Inflammatory macrophage (primary cell): ENCODE results near the gene EFEMP2.
"Not testable (repeated sequence)": the region's sequence is repeated elsewhere in the genome, so short reads cannot be mapped to it uniquely, and the experiment has no call there.

ENCODE experiments used
- DNase-seq, 2 donors: peaks; one replicate each; pipeline ENCODE4 v3.0.0-alpha.2; 2020 to 2022

The EFEMP2 gene

GRCh38 chr11:65900125-65900898 is 27.7 kb upstream of the EFEMP2 start, which contains the start of gene FOSL1:
TSS of gene FOSL1 (minus strand) at chr11:65900388. CDS start at chr11:65900339, 49 bp downstream.
- peak; percentile 93 to 94 for DNase-seq

GRCh38 chr11:65899356-65900124 is 26.9 kb upstream of the EFEMP2 start:
- DNase-seq: peak; percentile 66 to 75

DNA sequence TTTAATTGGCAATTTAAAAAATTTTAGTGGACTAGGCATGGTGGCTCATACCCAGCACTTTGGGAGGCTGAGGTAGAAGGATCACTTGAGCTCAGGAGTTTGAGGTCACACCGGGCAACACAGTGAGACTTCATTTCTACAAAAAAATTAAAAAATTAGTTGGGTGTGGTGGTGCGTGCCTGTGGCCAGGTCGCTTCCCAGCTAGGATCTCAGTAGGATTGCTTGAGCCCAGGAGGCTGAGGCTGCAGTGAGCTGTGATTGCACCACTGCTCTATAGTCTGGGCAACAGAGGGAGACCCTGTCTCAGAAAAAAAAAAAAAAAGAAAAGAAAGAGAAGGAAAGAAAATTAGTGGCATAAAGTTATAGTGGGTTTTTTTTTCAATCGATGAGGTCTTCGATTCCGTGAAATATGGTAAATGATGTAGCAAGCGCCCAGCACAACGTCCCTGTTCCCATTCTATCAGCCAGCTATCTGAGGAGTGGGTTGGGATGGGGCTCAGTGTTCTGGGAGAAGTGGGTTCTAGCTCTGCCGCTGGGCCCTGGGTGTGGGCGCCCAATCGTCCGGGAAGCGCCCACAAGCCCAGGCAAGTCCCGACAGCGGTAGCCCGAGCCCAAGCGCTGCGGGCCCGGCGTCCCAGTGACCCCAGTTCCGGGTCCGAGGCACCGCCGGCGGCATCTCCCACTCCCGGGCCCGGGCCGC is 26.2 kb upstream of the EFEMP2 start:
- DNase-seq: no peak

DNA sequence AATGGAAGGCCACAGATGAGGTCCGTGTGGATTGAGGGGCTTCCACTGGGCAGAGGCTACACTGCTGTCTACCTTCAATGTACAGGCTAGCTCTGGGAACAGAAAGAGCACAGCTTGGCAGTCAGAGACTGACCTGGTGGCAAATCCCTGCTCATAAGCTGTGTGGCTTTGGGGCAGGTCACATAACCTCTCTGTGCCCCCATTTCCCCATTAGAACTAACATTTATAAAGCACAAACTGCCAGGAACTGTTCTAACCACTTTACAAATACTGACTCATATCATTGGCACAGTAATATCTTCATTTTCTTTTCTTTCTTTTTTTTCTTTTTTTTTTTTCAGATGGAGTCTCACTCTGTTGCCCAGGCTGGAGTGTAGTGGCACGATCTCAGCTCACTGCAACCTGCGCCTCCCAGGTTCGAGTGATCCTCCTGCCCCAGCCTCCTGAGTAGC is 24.4 kb upstream of the EFEMP2 start:
- DNase-seq: no peak

- no peak for DNase-seq
Measured at GRCh38 chr11:65896034-65896999, 23.7 kb upstream of the EFEMP2 start.

DNA sequence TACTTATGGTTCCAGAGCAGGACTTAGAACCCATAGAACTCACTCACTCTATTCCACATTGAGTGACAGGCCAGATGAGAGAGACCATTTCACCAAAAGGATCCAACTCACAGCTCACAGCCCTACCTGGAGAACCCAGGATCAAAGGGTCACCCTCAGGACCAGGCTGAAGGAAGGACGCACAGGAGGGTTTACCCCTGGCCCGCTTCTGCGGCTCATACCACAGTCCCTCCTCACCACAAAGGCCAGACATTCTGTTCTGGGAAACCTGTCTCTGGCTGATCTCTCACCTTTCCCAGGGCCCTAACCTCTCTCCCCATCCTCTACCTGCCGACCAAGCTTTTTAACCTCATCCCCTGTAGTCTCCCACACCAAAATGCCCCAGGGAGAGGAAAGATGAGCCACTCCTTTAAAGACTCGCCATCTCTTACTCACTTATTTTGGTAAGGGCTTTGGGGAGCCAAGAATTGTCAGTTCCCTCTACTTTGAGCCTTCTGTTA is 22.9 kb upstream of the EFEMP2 start:
- no peak for DNase-seq

- DNase-seq: peak; percentile 34 to 53
Measured at GRCh38 chr11:65894034-65894591, 21.5 kb upstream of the EFEMP2 start.

DNA sequence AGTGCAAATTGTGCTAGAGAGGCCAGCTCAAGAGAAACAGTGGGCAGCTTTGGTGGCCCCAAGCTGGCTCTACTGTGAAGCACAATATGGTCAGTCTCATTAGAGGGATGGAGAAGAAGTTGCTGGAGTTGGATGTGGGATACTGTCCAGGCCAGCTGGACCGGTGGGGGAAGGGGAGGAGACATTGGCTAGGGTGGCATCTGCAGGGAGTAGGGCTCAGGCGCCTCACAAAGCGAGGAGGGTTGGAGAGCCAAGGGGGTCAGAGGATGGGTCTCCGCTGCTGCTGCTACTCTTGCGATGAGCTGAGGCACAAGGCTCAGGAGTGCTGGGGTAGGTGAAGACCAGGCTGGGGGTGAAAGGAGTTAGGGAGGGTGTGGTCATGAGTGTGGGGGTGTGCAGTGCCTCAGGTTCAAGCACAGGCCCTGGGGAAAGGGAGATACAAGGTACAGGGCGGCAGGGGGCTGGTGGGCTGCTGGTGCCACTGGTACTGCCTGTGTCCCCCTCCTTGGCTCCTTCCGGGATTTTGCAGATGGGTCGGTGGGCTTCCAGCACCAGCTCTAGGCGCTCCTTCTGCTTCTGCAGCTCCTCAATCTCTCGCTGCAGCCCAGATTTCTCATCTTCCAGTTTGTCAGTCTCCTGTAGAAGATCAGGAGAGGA is 20.2 kb upstream of the EFEMP2 start:
- no peak for DNase-seq

DNA sequence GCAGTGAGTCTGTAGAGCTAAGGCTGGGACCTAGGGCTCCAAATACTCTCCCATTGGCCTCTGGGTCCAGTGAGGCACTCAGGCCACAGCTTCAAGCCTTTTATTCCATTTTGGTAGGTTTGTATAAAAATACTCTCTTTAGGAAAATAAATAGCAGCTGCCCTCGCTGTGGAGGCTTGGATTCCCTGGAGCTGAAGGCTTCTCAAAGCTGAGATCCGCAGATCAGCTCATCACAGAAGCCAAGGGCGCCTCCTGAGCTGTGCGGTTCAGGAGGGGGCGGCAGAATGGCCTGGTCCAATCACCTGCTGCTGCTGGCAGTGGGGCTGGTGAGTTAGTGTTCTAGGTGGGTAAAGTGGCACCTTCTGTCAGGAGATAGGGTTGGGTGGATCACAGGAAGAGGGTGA is 19.5 kb upstream of the EFEMP2 start:
- DNase-seq: not testable (repeated sequence)

DNA sequence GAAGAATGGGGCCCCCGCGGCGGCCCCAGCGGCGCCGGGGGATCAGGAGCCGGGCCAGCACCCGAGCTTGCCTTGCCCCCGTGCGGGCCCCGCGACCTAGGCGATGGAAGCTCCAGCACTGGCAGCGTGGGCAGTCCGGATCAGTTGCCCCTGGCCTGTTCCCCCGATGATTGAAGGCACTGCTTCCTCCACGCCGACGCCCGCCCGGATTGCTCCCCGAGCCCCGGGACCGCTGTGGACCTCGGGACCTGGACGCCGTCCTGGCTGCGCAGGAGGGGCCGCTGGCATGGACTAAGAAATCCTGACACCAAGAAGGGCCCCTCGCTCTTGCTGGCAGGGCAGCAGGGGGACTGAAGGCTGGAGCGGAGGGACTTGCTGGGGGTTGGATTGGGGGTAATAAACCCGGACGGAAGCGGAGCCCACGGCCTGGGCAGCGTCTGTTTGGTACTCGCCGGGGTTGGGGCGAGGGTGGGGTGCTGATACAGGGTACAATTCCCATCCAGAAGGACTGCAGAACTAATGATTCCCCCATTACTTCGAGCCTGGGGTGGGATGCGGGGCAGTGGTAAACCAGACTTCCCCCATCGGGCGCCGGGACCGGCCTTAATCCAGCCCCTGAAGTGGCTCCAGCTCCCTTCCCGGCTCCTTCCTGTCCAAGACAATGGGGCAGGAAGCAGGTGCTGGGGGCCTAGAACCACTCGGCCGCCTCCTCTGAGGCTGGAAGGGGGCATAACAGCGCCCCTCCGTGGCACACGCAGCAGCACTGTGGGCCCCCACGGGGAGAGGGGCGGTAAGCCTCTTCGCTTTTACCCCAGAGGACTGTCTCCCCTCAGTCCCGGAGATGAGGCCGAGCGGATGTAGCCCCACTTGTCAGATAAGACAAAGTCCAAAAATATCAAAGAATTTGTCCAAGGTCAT is 18.9 kb upstream of the EFEMP2 start:
- peak in 1 of 2 donors; percentile 54 for DNase-seq

GRCh38 chr11:65890324-65891218 is 18.0 kb upstream of the EFEMP2 start, which contains the start of gene CCDC85B:
TSS of gene CCDC85B (plus strand) at chr11:65890673. CDS start at chr11:65890784, 111 bp downstream.
- DNase-seq: peak; percentile 98

DNA sequence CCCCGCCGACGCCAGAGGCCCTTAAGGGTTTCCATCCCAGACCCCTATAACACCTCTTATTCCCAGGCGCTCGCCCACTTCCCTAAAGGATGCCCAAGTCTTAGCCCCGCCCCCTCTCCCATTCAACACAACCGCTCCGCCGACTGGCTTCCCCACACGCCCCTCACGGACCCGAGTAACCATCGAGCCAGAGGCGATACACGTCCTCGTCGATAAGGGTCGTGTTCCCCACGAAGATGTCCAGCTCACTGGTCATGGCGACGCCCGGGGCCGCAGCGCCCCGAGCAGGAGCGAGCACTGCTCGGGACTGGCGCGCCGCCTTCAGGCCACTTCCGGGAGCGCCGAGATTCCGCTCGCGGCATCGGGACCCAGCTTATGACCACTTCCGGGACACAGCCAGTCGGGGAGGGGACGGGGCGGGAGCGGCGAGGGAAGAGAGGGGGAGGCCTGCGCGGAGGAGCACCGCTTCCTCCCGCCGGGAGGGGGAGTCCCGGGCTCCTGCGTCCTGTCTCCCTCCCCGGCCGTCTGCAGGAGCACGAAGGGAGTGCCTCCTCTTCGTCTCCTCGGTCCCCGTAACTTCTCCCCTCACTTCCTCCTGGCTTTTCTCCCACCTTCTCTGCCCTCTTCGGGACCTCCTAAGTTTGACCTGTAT is 15.7 kb upstream of the EFEMP2 start, which contains the start of gene FIBP:
TSS of gene FIBP (minus strand) at position 309 of the 652 bp plus-strand sequence. CDS start at position 256, 53 bp downstream.
- peak; percentile 97 for DNase-seq

- DNase-seq: no peak
Measured at GRCh38 chr11:65887723-65888162, 15.1 kb upstream of the EFEMP2 start.

GRCh38 chr11:65886826-65887722 is 14.5 kb upstream of the EFEMP2 start:
- DNase-seq: no peak

GRCh38 chr11:65885808-65886536 is 13.4 kb upstream of the EFEMP2 start:
- DNase-seq: no peak

- no peak for DNase-seq
Measured at GRCh38 chr11:65885231-65885630, 12.6 kb upstream of the EFEMP2 start.
